DMS53 treated with DMSO at 0.1 percent for 48 hours (cell line): ENCODE measurements around the gene FEM1A.
"Not testable (repeated sequence)": the region's sequence is repeated elsewhere in the genome, so short reads cannot be mapped to it uniquely, and the experiment has no call there.

Experiments used
- DNase-seq: peaks from one replicate; lab custom pipeline; 2025; ENCODE audit not compliant: unreplicated experiment; lab: John Stamatoyannopoulos, UW

Gene FEM1A, protein sequence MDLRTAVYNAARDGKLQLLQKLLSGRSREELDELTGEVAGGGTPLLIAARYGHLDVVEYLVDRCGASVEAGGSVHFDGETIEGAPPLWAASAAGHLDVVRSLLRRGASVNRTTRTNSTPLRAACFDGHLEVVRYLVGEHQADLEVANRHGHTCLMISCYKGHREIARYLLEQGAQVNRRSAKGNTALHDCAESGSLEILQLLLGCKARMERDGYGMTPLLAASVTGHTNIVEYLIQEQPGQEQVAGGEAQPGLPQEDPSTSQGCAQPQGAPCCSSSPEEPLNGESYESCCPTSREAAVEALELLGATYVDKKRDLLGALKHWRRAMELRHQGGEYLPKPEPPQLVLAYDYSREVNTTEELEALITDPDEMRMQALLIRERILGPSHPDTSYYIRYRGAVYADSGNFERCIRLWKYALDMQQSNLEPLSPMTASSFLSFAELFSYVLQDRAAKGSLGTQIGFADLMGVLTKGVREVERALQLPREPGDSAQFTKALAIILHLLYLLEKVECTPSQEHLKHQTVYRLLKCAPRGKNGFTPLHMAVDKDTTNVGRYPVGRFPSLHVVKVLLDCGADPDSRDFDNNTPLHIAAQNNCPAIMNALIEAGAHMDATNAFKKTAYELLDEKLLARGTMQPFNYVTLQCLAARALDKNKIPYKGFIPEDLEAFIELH

DNA sequence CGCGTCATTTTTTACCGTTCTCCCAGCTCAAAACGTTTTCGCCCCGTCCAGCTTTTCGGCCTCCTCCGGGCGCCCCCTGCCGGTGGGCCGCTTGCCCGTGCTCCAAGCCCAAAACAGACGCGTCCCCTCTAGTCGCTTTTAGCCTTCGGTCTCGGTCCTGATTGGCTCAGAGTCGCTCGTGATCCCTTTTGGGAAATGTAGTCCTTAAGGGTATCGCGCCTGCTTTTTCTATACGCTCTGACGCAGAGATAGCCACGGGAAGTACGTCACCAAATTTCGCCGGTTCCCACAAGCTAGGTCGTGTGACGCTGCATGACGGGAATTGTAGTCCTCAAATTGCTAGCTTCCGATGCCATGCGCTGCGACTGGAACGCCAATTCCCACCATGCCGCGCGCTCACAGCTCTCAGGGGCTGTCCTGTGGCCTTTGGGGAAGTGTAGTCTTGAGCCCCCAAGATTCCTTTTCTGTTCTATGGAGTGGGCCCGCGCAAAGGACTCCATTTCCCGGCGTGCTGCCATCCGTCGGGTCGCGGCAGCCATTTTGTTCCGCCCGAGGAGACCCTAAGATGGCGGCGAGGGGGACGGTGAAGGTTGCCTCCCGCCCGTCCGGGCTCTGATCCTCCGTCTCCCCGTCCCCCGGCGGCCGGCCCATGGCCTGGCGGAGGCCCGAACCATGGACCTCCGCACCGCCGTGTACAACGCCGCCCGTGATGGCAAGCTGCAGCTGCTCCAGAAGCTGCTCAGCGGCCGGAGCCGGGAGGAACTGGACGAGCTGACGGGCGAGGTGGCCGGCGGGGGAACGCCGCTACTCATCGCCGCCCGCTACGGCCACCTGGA is at the start of gene FEM1A:
TSS of gene FEM1A (plus strand) at position 552 of the 836 bp plus-strand sequence. CDS start at position 673, 121 bp downstream.
- peak; percentile 97 for DNase-seq

DNA sequence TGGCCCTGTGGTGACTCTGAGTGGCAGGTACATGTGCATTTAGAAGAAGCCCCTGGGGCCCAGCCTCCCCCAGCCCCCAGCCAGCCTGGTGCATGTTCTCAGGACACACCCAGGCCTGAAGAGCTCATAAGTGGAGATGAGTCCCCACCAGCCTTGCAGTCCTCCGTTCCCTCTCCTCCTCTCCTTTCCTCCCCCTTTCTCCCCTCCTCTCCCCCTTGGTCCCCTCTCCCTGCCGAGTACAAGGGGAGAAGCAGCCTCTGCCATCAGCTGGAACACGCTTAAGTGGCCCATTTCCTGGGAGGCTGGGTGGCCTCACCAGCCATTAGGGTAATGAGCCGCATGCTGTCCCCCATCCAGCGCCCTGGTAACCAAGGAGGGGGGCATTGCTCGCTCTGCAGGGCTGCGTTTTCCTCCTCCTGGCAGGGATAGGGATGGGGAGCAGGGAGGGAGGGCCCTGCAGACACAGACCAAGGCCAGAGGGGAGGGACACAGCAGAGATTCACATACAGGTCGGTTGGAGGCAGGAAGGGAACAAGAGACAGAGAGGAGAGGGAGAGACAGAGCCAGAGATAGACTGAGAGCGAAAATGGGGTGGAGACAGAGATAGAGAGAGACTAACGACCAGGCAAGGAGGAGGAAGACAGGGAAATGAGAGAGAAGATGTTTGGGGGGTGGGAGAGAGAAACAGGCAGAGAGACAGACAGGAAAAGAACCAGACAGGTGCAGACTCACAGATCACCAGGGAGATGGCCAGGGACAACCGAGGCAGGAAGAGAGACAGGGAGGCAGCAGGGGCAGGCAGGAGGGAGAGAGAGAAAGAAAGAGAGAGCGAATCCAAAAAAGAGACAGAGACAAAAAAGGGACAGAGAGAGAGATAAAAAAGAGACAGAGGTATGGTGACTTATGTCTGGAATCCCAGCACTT is 48.5 kb upstream of the FEM1A start:
- no peak for DNase-seq

DNA sequence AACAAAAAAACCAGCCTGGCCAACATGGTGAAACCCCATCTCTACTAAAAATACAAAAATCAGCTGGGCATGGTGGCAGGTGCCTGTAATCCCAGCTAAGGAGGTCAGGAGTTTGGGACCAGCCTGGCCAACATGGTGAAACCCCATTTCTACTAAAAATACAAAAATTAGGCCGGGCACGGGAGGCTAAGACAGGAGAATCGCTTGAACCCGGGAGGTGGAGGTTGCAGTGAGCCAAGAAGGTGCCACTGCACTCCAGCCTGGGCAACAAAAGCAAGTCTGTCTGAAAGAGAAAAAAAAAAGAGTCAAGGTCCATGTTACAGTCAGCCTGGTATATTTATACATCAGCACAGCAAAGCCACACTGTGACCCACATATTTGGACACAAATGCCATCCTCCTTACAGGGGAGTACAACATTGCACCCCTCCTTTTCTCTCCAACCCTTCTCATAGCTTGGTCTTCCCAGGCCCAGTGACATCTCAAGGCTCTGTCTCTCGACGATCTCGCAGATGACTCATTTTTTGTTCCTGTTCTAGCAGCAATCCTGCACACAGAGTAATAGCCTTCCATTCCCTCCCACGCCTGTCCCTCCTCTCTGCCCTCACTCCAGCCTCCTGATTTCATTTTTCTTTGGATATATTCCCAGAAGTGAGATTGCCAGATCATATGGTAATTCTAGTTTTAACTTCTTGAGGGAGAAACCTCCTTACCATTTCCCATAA is 46.9 kb upstream of the FEM1A start:
- peak; percentile 2 for DNase-seq

DNA sequence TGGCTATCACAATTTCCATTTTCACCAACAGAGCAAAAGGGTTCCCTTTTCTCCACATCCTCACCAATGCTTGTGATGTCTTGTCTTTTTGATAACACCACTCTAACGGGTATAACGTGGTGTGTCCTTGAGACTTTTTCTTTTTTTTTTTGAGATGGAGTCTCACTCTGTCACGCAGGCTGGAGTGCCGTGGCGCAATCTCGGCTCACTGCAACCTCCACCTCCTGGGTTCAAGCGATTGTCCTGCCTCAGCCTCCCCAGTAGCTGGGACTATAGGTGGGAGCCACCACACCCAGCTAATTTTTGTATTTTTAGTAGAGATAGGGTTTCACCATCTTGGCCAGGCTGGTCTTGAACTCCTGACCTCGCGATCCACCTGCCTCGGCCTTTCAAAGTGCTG is 46.4 kb upstream of the FEM1A start:
- DNase-seq, result not testable (repeated sequence)

DNA sequence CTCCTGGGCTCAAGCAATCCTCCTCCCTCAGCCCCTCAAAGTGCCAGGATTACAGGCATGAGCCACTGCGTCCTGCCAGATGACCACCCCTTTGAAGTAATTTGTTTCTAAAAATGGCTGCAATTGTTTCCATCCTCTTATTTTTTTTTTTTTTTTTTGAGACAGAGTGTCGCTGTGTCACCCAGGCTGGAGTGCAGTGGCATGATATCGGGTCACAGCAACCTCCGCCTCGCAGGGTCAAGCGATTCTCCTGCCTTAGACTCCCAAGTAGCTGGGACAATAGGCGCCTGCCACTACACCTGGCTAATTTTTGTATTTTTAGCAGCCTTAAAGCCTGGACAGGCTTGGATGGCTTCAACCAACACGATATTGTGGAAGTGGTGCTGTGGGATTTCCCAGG is 45.5 kb upstream of the FEM1A start:
- DNase-seq, result no peak

DNA sequence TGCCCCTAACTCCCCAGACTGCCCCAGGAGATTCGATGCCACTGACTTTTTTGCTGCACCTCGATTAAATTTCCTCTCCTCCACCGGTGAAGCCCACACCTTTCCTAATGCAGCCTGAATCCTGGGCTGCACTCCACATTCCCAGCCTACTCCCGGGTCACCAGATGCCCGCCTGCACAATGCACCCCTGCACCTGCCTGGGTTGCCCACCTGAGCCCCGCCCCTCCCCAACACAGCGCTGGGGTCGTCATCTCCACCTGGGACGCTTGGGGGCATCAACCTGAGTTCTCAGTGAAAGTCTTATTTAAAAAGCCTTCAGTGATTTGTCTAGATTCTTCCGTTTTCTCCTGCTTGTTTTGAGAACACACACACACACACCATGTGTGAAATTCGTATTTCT is 43.3 kb upstream of the FEM1A start:
- DNase-seq, result no peak

DNA sequence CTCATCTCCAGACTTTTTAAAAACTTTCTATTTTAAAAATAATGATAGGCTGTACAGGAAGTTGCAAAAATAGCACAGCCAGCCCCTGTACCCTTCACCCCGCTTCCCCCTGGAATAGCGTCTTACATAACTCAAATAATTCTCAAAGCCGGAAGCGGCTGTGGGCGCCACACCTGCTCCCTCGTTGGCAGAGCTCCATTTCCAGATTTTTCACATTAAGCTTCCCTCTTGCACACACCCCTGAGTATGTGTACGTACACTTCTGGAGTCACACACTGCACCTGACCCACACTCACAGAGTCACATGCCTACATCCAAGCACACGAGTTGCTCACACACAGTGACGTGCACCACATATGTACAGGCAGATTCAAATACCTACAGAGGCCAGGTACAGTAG is 42.9 kb upstream of the FEM1A start:
- DNase-seq, result no peak

DNA sequence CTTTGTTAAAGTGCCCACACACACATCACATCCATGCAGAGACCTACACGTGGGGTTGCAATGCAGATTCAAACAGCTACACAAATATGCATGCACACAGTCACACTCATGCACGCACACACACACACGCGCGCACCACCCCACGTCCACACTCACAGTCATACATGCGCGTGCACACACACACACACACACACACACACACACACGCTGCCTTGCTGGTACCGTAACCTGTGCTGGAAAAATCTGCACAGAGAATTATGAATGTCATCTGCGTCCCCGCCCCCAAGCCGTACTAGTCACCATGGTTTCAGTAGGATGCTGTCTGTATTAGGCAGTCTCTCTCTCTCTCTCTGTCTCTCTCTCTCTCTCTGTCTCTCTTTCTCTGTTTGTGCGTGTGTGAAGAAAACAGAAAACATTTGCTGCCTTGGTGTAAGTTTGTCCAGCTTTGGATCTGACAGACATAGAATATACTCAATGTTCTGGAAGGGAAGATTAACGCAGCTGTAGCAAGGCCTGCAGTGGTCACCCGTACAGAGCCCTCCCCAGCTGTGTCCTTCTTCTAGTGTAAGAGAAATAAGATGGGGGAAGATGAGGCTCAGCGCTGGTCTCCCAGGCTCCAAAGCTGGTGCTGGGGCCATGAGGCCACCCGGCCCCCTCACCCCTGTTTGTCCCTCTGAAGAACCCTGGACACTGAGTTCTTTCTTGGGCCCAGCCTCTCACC is 41.5 kb upstream of the FEM1A start:
- DNase-seq, result no peak

DNA sequence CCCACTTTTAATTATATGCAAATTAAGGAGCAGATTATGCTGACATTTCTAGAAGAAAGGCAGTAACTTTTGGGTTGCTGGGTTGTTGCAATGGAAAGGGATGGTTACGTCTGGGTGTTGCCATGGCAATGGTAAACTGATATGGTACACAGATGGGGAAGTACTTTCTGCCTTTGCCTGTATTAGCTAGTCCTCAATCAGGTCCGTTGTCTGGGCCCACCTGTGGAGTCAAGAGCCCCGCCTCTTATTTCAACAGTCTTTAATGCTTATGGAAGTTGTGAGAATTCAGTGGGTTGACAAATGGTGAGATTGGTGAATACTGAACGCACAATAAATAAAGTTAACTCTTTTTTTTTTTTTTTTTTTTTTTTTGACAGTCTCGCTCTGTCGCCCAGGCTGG is 37.3 kb upstream of the FEM1A start:
- no peak for DNase-seq

DNA sequence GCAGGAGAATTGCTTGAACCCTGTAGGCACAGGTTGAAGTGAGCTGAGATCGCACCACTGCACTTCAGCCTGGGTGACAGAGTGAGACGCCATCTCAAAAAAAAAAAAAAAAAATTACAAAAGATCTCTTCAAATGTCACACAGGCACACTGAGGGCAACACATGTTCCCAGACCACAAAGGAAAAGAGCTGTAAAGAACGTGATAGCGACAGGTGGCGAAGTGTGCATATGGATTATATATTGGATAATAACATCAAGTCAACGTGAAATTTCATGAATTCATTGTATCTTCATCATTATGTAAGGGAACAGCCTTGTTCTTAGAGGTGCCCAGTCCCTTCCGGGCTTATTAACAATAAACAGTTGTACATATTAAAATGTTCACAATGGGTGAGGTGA is 36.1 kb upstream of the FEM1A start:
- no peak for DNase-seq

DNA sequence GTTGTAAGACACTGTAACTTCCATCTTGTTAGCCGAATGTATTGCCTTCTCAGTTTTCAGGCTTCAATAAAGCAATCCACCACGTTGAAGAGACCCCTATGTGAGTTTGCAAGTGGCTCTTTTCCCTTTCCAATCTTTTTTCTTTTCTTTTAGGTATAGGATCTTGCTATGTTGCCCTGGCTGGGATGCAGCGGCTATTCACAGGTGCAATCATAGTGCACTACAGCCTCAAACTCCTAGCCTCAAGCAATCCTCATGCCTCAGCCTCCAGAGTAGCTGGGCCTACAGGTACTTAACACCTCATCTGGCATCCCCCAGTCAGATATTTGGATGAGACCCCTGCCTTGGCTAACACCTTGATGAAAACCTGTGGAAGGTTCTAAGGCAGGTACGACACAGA is 33.5 kb upstream of the FEM1A start:
- no peak for DNase-seq

DNA sequence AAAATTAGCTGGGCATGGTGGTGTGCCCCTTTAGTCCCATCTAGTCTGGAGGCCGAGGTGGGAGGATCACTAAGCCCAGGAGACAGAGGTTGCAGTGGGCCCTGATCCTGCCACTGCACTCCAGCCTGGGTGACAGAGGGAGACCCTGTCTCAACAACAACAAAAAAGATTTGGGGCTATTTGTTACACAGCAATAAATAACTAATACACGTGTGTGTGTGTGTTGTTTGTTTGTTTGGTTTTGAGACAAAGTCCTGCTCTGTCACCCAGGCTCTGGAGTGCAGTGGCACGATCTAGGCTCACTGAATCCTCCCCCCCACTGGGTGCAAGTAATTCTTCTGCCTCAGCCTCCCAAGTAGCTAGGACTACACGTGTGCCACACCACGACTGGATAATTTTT is 32.9 kb upstream of the FEM1A start:
- no peak for DNase-seq

DNA sequence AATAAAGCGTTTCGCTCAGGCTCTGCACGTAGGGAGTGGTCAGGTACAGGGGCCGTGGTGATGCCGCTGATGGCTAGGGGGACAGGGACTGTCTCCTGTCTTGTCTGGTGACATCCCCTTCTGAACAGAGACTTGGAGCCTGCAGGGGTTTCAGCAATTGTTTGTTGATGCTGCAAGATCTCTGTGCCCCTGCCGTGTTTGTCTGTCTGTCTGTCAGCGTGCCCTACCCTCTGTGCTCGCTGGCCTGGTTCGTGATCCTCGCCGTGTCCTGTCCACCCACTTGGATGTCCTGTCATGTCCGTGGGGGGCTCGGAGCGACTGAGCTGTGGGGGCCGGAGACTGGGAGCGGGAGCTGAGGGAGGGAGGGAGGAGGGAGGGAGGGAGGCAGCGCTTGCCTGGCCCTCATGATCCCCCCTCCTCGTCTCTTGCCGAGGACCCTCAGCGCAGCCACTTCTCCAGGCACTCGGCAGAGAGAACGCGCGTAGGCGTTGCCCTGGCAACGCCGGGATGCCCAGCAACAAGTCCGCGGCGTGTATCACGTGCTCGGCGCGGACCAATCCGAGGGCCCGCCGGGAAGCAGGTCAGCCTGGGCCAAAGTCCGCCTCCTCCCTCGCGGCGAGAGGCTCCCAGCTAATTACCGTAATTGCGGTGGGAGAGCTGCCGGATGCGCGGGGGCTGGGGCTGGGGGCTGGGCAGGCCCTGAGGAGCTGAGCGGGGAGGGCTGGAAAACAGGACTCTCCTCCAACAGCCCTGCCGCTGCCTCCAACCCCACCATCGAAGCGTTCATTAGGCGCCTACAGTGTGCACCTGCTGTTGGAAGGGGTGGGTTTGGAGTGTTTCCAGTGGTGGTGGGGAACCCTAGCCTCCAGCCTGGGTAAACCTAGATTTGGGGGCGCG is 31.9 kb upstream of the FEM1A start:
- peak; percentile 72 for DNase-seq

DNA sequence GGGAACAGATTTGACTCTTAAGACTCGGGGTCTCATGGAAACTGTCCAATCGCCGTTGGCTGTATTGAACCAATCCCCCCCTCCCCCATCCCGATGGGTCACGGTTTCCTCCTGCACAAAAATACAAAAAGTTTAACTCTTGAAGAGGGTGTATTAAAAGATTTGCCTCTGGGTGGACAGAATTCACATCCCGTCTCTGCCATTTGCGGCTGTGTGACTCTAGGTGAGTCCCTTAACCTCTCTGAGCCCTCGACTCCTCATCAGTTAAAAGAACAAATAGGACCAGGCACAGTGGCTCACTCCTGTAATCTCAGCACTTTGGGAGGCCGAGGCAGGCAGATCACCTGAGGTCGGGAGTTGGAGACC is 31.3 kb upstream of the FEM1A start:
- DNase-seq, result no peak

DNA sequence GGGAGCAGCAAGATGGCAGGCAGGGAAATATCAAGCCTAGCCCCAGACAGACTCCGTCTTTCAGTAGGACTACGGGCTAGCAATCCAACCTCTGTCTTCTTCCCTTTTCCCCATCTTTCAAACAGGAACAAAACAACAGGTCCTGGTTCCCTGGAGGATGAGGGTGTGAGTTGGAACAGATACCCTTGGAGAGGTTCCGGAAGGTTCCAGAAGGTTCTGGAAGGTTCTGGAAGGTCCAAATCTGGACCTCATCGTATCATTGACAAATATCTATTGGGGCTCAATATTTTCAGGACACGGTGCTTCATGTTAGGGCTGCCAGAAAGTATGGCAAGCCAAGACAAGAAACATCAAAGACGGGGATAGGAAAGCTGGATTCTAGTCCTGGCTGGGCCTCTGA is 28.5 kb upstream of the FEM1A start:
- no peak for DNase-seq

DNA sequence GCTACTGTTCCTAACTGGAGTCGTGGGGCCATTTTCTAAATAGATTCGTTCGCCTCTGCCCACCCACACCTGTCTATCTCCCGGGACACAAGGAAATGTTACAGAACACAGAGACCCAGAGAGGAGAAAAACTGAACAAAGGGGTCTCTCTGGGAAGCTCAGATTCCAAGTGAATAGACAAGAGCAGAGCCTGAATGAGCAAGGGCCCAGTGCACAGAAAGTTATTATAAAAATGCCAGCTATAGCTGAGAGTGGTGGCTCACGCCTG is 27.2 kb upstream of the FEM1A start:
- no peak for DNase-seq

DNA sequence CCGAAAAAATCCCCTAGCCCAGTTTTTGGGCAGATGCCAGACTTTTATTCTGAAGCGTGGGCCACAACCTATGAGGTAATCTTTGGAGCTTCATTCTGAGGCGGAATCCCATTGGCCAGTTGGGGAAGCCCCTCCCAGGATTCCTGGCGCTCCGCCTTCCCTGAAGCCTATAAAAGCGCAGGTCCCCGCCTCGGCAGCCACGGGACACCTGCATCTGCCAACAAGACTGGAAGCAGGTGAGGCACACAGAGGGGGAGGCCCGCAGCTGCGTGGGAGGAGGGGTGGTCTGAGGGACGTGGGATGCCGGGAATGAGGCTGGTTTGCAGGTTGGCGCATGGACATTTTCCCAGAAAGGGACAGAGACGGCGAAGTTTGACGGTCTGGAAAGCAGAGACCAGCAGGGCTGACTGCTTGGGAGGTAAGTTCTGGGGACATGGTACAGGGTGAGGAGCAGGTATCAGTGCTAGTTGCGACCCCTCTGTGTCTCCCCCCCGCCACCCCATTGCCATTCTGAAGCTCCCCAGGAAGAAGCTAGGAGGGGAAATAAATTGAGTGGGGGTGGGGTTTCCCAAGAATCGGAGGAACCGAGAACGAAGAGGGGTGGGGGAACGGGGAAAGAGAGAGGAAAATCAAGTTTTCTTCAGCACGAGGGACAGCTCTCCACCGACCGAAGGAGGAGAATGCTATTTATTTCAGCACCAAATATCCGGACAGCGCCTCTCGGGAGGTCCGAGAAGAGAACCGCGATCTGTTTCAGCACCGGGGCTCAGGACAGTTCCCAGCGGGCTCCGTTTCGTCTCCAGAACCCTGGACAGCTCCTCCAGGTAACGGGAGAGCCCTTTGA is 22.4 kb upstream of the FEM1A start:
- DNase-seq, result peak; percentile 12

DNA sequence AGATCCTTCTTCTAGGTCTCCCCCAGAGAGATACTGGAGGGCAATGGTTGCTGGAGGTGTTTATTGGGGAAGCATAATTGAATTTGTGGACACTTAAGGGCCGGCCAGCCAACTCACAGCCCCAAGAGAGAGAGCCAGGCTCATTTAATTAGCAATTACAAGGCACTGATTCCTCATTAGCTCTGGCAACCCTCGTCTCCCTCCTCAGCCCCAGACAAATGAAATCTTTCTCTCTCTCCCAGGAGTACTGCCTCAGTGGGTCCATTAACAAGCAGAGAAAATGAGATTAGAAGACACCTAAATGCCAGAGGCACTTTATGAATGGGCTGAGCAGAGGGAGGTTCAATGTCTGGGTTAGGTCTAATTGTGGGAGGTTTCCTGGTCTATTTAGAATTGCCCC is 19.0 kb upstream of the FEM1A start:
- DNase-seq, result no peak
